GM21737 (cell line): ENCODE results near the gene THSD8.
"Not testable (repeated sequence)": the region's sequence is repeated elsewhere in the genome, so short reads cannot be mapped to it uniquely, and the experiment has no call there.

Experiments
- ATAC-seq: cut with Tn5 transposase; IDR thresholded peaks from one replicate; pipeline ENCODE4 v1.9.1; 2021; ENCODE audit warnings: mild to moderate bottlenecking, moderate library complexity; ENCODE audit not compliant: unreplicated experiment

The THSD8 gene

DNA sequence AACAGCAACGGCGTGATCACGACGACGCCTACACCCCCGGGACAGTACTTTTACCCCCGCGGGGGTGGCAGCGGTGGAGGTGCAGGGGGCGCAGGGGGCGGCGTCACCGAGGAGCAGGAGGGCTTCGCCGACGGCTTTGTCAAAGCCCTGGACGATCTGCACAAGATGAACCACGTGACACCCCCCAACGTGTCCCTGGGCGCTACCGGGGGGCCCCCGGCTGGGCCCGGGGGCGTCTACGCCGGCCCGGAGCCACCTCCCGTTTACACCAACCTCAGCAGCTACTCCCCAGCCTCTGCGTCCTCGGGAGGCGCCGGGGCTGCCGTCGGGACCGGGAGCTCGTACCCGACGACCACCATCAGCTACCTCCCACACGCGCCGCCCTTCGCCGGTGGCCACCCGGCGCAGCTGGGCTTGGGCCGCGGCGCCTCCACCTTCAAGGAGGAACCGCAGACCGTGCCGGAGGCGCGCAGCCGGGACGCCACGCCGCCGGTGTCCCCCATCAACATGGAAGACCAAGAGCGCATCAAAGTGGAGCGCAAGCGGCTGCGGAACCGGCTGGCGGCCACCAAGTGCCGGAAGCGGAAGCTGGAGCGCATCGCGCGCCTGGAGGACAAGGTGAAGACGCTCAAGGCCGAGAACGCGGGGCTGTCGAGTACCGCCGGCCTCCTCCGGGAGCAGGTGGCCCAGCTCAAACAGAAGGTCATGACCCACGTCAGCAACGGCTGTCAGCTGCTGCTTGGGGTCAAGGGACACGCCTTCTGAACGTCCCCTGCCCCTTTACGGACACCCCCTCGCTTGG, 9.6 kb upstream of the THSD8 start:
- ATAC-seq: no peak

DNA sequence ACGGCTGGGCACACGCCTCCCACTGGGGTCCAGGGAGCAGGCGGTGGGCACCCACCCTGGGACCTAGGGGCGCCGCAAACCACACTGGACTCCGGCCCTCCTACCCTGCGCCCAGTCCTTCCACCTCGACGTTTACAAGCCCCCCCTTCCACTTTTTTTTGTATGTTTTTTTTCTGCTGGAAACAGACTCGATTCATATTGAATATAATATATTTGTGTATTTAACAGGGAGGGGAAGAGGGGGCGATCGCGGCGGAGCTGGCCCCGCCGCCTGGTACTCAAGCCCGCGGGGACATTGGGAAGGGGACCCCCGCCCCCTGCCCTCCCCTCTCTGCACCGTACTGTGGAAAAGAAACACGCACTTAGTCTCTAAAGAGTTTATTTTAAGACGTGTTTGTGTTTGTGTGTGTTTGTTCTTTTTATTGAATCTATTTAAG, 9.0 kb upstream of the THSD8 start:
- no peak for ATAC-seq

DNA sequence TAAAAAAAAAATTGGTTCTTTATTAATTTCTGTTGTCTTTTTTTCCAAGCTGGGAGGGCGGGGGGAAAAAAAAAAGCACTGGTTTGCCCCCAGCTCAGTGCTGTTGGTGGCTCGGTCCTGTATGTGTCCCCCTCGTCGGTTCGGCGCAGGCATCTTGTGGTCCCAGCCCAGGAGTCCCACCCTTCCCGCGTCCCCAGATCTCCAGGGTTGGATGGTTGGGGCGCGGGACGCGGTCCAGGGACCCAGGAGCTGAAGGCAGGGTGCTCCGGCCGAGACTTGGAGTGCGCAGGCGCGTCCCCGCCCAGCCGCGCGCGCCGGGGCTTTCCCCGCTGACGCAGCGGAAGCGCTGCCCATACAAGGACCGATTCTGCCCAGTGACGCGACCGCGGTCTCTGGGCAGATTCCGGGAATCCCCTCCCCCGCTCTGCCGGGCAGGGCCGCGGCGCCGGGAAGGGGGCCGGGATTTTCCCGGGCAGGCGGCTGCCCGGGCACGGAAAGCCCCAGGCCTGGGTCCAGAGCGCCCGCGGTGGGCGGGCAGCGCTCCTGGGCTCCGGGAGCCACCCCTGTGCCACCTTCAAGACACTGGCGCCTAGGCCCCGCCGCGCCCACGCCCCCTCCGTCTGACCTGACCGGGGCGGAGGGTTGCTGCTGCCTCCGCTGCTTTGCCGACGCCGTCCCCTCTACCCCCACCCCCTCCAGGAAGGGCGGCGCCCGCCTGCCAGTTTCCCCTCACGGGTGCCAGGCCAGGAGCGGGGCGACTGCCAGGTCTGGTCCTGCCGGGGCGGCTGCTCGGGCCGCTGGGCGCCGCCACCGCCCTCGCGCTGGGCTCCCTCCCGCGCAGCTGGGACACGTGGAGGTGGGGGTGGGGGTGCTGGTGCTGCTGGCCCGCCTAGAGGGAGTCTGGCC, 8.3 kb upstream of the THSD8 start:
- ATAC-seq: peak; percentile 25

DNA sequence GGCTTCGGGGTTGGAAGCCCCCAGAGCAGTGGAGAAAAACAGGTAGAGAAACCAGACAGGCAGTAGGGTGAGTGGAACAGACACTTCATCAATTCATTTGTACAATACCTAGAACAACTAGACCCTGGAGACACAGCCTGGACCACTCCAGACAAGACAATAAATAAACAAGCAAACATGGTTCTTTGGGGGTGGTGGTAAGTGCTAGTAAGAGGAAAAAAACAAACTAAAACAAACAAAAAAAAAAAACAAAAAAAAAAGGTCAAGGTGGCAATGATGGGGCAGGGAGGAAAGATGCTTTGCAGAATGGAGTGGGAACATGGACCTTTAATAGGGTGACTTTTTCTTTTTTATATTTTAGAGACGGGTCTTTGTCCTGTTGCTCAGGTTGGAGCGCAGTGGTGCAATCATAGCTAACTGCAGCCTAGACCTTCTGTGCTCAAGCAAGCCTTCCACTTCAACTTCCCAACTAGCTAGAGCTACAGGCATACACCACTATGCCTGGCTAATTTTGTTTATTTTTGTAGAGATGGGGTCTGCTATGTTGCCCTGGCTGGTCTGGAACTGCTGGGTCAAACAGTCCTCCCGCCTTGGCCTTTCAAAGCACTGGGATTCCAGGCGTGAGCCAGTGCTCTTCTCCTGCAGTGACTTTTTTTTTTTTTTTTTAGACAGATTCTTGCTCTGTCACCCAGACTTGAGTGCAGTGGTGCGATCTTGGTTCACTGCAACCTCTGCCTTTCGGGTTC, 7.5 kb upstream of the THSD8 start:
- no peak for ATAC-seq

DNA sequence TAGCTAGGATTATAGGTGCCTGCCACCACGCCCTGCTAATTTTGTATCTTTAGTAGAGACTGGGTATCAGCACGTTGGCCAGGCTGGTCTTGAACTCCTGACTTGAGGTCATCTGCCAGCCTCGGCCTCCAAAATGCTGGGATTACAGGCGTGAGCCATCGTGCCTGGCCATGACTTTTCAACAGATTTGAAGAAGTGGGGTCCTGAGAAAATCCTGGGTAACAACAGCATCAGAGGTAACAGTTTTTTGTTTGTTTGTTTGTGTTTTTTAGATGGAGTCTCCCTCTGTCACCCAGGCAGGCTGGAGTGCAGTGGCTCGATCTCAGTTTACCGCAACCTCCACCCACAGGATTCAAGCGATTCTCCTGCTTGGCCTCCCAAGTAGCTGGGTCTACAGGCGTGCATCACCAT, 6.9 kb upstream of the THSD8 start:
- no peak for ATAC-seq

DNA sequence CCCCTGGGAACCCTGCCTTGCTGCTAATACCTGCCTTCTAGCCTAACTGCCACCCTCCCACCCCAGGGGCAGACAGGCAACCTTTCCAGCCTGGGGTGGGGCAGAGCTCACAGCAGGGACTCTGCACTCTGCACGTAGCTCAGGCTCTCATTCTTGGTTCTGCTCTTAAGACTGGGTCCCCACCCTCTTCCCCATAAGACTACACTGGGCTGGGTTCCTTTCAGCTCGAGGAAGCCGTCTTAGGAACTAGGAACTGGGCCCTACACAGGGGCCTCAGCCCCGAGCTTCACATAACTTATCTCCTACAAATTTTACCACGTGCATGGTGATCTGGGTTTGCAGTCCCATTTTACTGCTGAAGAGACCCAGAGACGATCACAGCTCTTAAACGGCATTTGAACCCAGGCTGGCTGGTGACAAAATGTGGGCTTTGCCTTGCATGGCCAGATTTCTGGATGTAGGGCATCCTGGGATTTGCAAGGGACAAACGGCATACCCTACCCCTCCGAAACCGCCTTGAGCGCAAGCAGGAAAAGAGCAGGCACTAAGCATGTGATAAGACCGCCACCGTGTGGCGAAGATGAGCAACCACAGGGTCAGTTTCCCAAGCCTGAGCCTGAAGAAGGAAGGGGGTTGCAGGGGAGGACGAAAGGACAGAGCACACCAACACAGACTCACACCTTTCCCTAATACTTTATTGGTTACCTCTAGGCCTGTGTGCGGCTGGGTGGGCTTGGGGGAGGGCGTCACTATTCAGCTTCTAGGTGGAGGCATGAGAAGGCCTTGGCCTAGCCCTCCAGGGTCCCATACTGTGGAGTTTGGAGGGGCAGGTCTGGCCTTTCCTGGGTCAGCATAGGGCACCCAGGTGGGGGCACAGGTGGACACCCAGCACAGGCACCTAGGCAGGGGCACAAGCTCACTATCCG, 5.5 kb upstream of the THSD8 start:
- no peak for ATAC-seq

DNA sequence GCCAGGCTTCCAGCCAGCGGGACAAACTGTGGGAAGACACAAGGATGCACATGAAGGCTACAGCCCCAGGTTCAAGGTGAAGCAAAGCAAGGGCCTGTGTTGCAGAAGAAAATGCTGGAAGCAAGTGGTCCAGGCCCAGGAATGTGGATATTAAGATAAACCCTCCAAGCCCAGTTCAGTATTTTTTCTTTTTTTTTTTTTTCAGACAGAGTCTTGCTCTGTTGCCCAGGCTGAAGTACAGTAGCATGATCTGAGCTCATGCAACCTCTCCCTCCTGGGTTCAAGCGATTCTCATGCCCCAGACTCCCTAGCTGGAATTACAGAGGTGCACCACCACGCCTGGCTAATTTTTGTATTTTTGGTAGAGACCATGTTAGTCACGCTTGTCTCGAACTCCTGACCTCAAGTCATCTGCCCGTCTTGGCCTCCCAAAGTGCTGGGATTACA, 4.7 kb upstream of the THSD8 start:
- no peak for ATAC-seq

DNA sequence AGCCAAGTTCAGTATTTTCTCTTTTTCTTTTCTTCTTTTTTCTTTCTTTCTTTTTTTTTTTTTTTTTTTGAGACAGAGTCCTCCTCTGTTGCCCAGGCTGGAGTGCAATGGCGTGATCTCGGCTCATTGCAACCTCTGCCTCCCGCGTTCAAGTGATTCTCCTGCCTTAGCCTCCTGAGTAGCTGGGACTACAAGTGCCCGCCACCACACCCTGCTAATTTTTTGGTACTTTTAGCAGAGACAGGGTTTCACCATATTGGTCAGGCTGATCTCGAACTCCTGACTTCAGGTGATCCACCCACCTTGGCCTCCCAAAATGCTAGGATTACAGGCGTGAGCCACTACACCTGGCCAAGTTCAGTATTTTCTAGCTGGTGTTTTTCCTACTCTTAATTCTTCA, 4.3 kb upstream of the THSD8 start:
- ATAC-seq: not testable (repeated sequence)

DNA sequence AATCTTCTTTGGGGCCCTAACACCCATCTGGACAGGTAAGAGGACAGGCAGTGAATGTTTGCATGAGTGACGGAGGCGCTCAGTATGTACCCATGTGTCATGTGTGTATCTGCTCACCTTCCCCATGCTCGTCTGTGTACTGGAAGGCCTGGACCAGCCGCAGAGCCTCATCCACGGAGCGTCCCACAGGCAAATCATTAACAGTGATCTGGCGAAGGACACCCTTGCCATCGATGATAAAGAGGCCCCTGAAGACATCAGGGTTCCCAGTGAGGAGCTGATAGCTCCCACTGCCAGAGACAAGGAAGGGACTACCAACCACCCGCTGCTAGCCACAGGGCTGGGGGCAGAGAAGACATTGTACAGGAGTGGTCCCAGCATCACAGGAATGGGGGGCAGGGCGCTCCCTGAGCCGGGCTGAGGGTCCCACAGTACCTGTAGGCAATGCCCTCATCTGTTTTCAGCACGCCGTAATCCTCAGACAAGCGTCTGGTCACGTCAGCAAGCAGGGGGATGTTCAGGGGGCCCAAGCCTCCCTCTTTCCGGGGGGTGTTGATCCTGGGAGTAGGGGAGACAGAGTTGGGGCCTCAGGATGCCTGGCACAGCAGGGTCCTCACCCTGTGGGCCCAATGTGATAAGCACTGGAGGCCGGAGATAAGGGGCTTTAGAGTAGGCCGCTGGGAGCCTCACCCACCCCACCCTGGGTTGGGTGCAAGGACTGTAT, 2.0 kb upstream of the THSD8 start:
- ATAC-seq: no peak

DNA sequence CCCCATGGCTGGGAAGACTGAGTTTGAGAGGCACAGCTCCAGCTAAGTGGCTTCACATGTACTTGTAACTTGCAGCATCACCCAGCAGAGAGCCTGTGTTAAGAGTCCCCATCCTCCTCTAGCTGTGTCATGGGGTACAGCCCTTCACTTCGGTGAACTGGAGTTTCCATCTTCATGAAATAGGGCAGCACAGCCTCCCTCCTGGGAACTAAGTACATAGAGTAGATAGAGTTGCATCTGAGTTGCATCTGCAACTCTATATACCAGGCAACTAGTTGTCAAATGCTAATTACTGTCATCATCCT, 1.5 kb upstream of the THSD8 start:
- no peak for ATAC-seq

DNA sequence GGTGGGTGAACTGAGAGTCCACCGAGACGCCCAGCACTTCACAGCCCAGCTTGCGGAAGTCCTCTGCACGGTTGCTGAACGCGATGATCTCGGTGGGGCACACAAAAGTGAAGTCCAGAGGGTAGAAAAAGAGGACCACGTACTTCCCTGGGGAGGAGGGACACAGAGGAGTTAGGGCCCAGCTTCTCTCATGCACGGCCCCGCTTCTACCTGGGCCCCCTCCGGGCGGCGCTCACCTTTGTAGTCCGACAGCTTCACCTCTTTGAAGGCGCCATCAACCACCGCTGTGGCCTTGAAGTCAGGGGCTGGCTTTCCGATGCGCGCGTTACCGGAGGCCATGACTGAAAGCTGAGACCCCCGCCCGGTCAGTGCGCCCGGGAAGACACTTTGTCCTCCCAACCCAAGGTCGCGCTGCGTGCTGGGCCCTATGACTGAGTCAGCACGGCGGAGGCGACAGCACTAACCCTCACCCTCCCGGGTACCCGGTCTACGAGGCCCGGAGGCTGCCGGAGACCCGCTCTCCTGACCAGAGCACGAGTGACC, 875 bp upstream of the THSD8 start:
- ATAC-seq: no peak

DNA sequence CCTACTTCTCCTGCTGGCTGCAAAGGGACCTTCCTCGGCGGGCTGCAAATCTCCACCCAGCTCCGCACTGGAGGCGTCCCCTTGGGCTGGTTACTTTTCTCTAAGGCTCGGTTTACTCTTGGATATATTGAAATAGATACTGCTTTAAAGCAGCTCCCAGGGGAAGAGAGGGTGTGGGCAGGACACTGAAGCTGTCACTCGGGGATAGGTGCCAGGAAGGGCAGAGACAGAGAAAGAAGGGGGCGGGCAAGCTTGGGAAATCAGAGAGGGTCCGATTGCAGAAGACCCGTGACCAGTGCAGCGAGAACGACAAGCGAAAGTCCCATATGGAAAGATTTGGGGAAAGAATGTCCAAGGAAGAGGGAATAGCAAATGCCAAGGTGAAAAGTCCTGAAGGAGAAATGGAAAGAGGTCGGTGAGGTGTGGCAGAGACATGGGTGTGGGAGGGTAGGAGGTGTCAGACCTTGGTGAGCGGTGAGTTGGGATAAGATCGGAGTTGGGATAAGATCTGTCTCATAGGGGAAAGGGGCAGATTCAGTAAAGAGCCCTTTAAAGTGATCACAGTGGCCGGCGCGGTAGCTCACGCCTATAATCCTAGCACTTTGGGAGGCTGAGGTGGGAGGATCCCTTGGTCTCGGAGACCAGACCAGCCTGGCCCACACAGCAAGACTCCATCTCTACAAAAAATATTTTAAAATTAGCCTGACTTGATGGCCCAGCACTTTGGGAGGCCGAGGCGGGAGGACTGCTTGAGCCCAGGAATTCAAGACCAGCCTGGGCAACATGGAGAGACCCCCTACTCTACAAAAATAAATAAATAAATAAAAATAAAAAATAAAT, 618 bp downstream of the THSD8 start:
- no peak for ATAC-seq

DNA sequence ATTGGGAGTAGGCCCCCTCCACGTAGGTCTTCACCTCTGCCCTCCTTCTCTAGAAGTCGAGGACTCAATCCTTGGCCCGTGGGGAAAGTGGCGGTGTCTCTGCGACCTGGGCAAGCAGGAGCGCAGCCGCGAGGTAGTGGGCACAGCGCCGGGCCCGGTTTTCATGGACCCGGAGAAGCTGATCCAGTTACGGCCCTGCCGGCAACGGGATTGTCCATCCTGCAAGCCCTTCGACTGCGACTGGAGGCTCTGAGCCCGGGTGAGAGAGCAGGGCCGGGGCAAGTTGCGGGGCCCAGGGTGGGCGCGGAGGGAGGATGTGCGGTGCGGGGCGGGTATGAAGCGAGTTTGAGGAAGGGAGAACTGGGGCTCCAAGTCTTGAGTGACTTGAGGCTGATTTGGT, 2.2 kb downstream of the THSD8 start:
- no peak for ATAC-seq

DNA sequence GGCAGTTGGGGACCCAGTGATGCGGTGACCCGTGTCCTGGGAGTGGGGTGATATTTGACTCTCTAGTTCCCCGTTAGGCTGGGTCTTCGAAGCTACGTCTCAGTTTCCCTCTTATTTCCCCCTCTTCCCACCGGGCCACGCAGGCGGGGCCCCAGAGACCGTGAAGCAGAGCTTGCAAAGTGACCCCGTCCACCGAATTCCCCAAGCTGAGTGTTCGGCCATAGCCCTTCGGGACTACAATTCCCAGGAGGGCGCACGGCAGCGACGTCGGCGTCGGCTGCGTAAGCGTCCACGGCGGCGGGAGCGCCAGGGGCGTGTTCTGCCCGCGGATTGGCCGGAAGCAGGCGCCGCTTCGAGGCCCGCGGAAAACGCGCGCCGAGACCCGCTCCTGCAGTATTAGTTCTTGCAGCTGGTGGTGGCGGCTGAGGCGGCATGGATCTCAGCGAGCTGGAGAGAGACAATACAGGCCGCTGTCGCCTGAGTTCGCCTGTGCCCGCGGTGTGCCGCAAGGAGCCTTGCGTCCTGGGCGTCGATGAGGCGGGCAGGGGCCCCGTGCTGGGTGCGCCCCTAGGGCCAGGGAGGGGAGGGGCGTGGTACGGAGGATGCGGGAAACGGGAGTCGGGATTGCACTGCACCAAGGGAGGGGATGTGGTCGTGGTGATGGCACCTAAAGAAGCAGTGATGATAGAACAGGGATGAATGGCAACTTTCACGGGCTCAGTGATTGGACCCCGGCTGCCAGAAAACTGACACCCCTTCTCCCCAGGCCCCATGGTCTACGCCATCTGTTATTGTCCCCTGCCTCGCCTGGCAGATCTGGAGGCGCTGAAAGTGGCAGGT, 4.6 kb downstream of the THSD8 start, which contains the start of gene RNASEH2A:
TSS of gene RNASEH2A (plus strand) at position 343 of the 840 bp plus-strand sequence. CDS start at position 433, 90 bp downstream.
- ATAC-seq: peak; percentile 83

DNA sequence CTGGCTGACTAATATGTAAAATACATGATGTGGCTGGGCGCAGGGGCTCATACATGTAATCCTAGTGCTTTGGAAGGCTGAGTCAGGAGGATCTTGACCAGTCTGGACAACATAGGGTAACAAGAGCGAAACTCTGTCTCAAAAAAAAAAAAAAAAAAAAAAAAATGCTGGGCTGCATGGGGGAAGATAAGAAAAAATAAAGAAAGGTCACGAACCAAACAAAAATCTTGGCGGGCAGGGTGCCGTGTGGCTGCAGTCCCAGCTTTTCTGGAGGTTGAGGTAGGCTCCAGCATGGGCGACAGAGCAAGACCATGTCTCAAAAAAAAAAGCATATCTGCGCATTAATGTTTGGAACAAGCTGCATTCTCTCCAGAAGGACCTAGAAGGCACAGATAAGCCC, 13.2 kb downstream of the THSD8 start:
- no peak for ATAC-seq

DNA sequence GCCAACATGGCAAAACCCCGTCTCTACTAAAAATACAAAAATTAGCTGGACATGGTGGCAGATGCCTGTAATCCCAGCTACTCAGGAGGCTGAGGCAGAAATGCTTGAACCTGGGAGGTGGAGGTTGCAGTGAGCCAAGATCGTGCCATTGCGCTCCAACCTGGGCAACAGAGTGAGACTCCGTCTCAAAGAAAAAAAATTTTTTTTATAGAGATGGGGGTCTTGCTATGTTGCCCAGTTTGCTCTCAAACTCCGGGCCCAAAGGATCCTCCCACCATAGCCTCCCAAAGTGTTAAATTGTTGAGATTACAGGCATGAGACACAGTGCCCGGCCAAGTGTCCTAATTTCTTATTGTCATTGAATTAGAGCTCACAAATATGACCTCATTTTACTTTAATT, 15.3 kb downstream of the THSD8 start:
- not testable (repeated sequence) for ATAC-seq

DNA sequence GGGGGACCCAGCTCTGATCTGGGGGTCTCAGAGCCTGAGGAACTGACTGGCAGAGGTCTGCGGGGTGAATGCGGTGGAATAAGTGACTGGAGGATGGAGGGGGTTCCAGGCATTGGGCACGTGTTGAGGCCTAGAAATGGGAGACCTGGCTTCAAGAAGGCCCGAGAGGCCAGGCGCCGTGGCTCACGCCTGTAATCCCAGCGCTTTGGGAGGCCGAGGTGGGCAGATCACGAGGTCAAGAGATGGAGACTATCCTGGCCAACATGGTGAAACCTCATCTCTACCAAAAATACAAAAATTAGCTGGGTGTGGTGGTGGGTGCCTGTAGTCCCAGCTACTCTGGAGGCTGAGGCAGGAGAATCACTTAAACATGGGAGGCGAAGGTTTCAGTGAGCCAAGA, 15.9 kb downstream of the THSD8 start:
- ATAC-seq: not testable (repeated sequence)
